ENCODE data around the gene IGFBP1. TPM values are rescaled to one million over a fixed set of nuclear protein-coding genes. Genes with fewer than 3 reads are reported as not detected.

Gene IGFBP1
- total RNA-seq (2022; extraction: Qiagen RNA extraction; ENCODE audit: low read depth), result 33.3 to 50.1 TPM (median 49.5 TPM) in 5 replicates

DNA sequence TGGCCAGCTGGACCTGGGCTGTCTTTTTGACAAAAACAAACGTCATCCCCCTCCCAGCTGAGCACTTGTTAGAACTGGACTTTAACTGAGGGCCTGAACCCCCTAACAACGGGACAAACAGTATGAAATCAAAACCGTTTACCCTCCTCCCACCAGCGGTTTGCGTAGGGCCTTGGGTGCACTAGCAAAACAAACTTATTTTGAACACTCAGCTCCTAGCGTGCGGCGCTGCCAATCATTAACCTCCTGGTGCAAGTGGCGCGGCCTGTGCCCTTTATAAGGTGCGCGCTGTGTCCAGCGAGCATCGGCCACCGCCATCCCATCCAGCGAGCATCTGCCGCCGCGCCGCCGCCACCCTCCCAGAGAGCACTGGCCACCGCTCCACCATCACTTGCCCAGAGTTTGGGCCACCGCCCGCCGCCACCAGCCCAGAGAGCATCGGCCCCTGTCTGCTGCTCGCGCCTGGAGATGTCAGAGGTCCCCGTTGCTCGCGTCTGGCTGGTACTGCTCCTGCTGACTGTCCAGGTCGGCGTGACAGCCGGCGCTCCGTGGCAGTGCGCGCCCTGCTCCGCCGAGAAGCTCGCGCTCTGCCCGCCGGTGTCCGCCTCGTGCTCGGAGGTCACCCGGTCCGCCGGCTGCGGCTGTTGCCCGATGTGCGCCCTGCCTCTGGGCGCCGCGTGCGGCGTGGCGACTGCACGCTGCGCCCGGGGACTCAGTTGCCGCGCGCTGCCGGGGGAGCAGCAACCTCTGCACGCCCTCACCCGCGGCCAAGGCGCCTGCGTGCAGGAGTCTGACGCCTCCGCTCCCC lies at the start of gene IGFBP1:
IGFBP1 (plus strand) TSS at position 304 of the 808 bp plus-strand sequence; CDS start at position 469, 165 bp downstream.

DNA sequence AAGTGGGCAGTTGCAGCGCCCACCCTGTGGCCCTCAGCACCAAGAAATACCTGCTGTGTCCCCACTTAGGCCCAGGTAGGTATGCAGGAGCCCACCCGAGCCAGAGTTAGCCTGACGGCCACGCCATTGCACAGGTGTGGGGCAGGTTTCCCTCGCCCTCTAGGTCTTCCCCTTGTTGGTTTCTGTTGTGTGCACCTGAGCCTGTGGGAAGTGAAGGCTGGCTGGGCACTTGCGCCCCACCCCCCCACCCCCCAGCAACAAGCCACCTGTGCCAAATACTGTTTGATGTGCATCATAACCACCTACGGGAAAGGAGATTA lies 15.3 kb upstream of the IGFBP1 start, which contains the start of gene CCDC201:
CCDC201 (minus strand) TSS at position 48 of the 320 bp plus-strand sequence. CDS start 75 bp downstream, outside the sequence.

DNA sequence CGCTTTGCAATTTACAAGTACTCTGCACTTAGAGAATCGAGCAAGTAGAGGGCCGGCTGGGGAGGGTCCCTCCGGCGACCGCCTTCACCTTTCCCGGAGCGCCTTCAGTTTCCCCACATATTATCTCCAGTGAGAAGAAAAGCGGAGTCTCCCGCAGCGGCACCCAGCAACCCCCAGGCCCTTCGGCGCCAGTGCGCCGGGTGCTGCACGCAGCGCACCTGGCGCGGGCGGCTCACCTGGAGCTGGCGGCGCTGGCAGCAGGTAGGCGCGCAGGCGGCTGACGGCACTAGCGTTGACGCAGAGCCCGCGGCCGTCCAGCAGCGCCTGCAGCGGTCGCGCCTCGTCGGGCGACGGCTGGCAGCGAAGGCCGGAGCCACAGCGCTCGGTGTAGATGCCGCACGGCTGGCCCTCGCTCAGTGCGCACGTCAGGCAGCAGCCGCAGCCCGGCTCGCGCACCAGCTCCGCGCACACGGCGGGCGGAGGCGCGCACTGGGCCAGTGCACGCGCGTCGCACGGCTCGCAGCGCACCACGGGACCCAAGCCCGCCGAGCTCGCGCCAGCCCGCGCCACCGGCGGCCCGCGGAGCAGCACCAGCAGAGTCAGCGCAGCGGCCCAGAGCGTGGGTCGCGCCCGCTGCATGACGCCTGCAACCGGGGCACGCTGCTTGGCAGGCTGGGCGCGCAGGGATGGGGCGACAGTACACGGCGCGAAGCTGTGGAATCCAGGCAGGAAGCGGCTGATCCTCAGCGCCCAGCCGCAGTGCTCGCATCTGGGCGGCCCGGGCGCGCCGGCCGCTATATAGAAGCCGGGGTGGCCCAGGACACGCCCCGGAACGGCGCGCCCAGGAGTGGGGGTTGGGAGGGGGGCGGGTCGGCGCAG lies 32.5 kb downstream of the IGFBP1 start, which contains the start of gene IGFBP3:
IGFBP3 (minus strand) TSS at position 771 of the 879 bp plus-strand sequence; CDS start at position 639, 132 bp downstream.

Other genes with a start within 250 kb of the IGFBP1 start
- not detected in 5 replicates for gene CCDC201, start 15.4 kb upstream of the IGFBP1 start, total RNA-seq (2022; extraction: Qiagen RNA extraction; ENCODE audit: low read depth)
- 126 to 190 TPM (median 166 TPM) in 5 replicates for gene IGFBP3, start 32.8 kb downstream of the IGFBP1 start, total RNA-seq (2022; extraction: Qiagen RNA extraction; ENCODE audit: low read depth)

All from A549 treated with GW870086 at 1 μM for 4 hours (cell line).